HG03039 (cell line): Measurements from ENCODE around the gene KCNJ14.

Experiments
- ATAC-seq: cut with Tn5 transposase; IDR thresholded peaks from one replicate; pipeline ENCODE4 v1.9.1; 2021; ENCODE audit warnings: mild to moderate bottlenecking, moderate library complexity; ENCODE audit not compliant: unreplicated experiment

KCNJ14 gene

DNA sequence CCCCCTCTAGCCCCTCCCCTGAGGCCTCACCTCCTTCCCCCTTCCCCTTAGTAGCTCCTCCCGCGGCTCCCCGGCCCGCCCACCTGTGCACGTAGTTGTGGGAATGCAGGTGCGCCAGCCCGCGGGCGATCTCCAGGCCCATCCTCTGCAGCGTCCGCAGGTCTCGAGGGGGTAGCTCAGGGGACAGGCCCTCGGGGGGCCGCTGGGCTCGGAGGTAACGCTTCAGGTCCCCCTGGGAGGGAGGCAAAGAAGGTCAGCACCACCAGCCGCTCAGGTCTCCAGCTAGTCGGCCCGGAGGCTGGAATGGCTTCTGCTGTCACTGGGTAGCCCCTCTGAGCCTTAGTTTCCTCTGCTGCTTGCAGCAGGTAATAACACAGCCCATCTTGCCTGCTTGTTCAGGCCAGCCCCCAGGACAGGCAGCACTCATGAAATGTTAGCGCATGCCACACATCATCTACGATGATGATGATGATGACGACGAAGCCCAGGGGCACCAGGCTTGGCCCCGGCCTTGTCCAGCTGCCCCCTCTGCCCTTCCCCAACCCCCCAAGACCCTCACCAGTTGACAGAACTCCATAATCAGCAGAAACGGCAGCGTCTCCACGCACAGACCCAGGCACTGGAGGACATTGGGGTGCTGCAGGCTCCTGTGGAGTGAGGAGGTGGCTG is 47.1 kb downstream of the KCNJ14 start:
- no peak for ATAC-seq

DNA sequence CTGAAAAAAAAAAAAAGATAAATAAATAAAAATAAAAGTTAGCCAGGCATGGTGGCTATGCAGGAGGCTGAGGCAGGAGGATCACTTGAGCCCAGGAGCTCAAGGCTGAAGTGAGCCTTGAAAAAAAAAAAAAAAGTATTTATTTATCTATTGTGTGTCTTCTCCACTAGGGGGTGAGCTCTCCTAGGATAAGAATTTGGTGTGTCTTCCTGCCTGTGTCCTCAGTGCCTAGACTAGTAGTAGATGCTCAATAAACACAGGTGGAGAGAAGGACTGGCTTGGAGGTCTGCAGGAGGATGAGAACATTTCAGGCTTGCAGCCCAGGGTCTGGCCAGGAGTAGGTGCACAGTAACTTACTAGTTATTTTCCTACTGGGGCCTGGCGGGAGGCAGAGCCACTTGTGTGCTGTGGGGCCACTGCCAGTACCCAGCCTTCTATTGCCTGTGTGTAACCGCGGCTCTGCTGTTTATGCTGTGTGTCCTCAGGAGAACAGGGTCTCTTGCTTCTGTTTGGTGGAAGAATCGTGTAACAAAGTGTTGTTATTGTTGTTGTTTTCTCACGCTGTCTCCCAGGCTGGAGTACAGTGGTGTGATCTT is 50.9 kb downstream of the KCNJ14 start:
- no peak for ATAC-seq

DNA sequence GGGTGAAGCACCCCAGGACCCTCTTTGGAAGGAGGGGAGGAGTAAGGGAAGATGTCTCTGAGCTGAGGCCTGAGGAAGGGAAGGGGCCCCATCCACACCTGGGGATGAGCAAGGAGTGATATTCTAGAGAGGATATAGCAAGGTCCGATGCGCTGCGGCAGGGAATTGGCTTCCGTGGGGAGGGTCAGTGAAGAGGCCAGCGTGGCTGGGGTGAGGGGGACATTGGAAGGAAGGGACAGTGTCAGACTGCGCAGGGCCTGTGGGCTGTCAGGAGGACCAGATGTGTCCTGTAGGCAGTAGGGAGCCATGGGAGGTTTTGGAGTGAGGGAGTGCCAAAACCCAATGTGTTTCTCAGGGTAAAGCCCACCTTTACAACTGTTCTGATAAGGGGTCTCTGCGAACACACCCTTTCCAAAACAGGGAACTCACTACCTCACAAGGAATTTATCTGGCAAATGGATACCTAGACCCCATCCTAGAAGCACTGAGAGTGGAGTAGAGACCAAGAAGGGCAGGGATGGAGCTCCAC is 52.6 kb downstream of the KCNJ14 start:
- ATAC-seq: no peak

DNA sequence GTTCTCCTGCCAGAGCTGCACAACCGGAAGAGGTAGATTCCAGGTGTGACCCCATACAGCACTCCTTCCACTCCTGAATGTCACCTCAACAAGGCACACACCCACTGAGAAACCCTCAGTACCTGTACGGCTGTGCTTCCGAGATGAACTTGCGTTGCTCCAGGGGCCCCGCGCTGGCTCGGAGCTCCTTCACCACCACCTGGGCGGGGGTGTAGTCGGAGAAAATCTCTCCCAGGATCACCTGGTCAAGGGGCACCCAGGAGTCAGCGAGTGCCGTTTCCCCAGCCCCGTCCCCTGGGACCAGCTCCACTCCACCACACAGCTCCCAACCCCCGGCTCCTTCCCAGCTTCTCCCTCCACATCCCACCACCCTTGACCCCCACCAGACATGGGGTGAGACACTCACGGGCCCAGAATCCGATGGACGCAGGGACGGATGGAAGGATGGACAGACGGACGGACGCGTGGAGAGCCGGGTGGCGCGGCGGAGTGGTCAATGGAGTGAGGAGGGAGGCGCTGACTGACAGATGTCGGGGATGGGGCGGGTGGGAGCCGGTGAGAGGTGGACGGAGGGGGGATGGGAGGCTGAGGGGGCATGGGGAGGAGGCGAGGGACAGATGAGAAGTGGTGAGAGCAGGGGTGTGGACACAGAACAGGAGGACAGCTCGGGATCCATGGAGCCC is 53.5 kb downstream of the KCNJ14 start:
- no peak for ATAC-seq

DNA sequence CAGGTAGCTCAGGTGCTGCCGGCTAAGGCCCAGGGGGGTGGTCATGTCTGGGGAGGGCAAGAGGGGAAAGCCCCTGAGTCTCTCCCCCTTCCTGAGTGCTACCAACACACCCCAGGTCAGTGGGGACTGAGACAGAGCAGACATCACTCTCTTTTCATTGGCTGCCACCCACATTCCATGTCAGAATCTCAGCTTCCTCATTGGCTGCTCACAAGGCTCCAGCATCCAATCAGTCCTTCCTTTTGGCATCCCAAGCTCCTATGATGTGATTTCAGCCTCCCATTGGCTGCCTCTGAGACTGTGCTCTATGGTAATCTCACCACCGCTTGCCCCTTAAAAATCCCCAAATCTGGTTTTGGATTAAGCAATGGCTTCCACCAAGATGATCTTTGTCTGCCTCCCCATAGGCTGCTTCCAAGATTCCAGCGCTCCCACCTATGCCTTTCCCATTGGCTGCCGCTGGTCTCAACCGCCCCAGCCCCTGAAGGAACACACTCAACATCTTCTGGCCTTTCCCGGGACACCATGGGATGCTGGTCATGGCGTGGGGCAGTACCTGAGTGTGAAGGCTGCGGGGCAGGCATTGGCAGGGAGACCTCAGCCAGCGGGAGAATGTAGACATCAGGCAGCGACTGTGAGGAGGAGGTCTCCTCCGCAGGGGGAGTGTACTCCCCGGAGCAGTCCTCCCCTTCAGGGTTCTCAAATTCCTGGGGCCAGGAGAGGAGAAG is 54.3 kb downstream of the KCNJ14 start:
- ATAC-seq: no peak

DNA sequence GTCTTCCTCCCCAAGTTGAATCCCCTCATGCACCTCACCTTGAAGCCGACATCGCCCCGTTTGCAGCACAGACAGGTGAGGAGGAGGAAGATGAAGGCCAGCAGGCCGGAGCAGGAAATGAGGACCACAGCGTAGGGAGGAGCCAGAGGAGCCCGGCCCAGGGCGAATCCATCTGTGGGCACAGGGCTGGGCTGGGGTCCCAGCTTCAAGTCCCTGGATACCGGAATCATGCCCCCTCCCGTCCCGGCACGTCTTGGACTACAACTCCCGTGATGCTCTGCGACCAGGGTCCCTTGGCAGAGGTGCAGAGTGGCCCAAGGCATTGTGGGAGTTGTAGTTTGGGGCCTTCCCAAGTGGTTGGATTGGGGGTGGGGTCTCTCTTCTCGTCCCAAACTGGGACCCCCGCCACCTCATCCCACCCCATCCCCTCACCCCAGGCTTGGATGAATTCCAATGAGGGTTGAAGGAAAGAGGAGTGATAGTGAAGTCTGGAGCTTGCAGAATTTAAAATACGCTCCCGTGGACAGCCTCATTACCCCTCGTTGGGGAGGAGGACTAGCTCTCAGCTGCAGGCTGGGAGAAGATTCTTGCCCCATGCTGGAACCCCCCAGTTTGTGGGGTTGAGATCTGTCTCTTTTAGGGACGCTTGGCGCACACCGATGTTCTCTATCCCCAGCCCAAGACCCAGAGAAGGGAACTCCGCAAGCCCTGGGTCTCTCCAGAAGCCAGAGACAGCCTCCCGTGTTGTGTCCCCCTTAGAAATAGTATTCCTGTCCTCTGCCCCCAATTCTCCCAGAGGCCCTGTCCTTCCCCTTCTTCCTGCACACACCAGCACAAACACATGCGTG is 55.3 kb downstream of the KCNJ14 start:
- no peak for ATAC-seq

DNA sequence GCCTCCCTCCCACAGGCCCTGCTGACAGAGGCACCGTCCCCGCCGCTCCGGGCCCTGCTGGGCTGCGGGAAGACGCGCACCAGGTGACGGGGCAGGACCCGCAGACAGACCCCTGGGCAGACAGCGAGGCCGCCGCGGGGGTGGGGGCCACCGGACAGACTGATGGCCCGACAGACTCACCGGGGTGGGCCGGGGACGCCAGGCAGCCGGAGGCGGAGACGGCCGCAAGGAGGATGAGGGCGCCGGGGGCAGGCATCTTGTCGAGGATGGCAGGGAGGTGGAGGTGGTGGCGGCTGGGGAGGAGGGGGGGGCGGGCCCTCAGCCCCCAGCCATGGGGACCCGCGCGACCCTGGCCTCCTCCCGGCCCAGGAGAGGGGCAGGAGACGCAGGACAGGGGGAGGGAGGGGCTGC is 56.0 kb downstream of the KCNJ14 start:
- ATAC-seq: no peak

DNA sequence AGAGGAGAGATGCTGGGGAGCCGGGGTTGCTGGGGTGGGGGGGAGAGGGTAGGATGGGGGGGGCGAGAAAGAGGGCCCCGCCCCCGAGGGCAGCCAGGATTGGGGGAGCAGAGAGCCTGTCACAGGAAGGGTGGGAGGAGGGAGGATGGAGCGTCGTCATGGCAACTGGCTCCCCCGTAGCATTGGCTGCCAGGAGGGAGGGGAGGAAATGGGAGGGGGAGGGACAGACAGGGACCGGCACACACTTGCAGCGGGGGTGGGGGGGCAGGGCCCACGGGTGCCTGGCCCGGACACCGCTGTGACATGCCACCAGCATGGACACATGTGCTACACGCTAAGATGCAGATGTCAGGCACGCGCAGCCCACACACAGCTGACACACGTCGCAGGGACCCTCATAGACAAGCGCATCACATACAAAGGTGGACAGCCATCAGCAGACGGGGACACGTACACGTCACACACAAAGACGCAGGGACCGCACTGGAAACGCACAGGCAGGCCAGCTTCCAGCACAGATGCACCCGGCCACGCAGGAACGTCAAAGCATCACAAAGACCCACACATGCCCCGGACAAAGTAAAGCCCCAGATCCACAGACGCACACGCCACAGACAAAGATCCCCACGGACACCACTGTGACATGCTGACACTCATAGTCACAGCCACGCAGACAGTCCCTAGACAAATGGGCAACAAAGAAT is 56.6 kb downstream of the KCNJ14 start, which contains the start of gene LMTK3:
TSS of gene LMTK3 (minus strand) at position 36 of the 704 bp plus-strand sequence. CDS start 259 bp downstream, outside the sequence.
- ATAC-seq: no peak

DNA sequence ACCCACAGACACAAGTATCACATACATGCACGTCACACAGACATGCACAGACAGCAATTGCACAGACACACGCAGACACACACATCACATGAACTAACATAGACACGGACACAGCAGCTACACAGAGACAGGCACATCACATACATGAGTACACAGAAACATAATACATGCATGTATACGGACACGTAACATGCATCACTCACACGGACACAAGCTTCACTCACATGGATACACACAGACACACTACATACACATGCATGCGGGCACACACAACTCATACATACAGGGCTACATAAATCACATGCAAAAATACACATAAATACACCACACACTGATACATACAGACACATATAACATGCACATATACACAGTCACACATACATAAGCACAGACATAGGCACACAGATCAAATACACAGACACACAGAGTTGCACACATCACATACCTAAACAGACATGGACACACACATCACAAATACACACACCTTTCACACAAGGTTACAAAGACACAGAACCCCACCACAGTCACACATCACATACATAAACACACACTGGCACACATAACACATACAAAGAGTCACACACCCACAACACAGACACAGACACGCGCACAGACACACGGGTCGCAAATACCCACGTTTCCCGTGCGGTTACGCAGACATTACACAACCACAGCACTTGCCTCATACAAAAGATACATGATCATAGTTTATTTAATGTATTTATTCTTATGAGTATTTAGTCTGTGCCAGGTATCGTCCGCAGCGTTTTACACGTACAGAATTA is 57.3 kb downstream of the KCNJ14 start:
- ATAC-seq: no peak

DNA sequence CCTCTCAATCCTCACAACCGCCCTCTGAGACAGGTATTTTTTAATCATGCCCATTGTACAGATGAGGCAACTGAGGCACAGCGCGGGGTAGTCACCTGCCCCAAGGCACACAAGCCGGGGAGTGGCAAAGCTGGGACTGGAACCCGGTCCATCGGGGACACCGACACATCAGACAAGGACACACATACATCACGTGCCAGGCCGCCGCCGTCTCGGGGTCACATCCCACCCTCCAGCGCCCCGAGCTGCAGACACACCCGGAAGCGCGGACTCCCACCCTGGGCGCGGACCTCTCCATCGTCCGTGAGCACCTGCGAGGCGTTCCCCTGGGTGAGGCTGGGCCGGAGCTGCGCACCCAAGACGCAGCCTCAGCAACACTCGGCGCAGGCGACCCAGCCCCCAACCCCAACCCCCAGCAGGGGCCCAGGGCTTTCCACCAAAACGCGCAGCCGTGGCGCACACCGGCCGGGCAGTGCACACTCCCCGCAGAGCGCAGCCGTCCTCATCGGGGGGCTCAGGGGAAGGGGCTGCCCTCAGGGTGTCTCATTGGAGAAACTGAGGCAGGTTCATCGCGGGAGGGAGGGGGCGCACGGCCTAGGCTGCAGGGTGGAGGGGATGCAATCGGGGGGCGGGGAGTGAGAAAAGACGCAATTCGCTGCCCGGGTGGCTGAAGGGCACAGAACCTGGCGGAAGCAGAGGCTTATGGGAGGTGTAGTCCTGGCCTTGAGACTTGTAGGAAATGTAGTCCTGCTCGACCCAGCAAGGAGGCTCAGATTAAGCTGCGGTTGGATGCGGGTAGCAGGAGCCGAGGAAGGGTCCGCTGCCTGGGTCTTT is 58.1 kb downstream of the KCNJ14 start:
- ATAC-seq: no peak

DNA sequence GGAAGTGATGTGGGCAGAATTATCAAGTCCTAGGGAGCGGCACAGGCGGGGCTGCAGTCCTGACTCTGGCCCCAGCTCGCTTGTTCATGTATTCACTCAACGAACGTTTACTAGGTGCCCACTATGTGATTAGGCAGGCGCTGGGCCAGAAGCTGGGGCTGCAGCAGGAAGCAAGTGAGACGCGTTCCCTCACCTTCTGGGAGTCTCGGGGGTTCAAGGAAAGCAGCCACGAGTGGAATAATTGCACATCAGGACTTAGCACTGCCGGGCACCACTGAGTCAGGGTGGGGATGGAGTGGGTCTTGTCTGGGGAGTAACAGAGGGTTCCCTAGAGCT is 58.7 kb downstream of the KCNJ14 start:
- ATAC-seq: no peak

DNA sequence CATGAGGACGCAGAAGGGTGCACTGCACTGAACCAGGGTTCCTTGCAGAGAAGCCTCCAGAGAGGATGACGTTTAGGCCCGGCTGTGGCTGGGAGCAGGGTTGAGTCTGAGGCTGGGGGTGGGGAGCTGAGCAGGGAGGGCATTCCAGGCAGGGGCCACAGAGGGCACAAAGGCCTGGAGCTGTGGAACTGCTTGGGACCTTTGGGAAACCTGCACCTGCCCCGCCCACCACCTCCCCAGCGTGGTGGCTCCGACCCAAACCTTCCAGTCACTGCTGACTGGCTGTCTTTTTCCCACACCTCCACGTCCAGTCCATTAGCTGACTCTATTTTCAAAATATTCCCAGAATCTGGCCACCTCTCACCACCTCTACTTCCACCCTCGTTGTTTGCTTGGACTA is 61.2 kb downstream of the KCNJ14 start:
- ATAC-seq: no peak
